Keratinocyte (primary cell): ENCODE measurements around the gene HCFC1. TPM values are rescaled to one million over a fixed set of nuclear protein-coding genes. Genes with fewer than 3 reads are reported as not detected.

Experiments
- DNase-seq: peaks from one replicate; pipeline ENCODE4 v3.0.0-alpha.2; 2011; ENCODE audit warnings: low read depth, missing footprints, low spot score
- FAIRE-seq: peaks from 2 replicates; lab custom pipeline; 2011; peaks lifted over from hg19 to GRCh38; lab: Jason Lieb, UNC
- H2AFZ ChIP-seq: 2 replicates; pipeline ENCODE4 v1.6.0; 2012; ENCODE audit warnings: low read length, control low read depth, inconsistent platforms; ENCODE audit not compliant: control insufficient read depth
- H3K27ac ChIP-seq: 2 replicates; pipeline ENCODE4 v1.5.1; 2011; ENCODE audit warnings: low read length; ENCODE audit not compliant: control insufficient read depth, insufficient read depth
- H3K27me3 ChIP-seq: 3 replicates; pipeline ENCODE4 v1.6.0; 2011; ENCODE audit warnings: low read length; ENCODE audit not compliant: control insufficient read depth, insufficient read depth; ENCODE audit errors: extremely low read depth
- H3K36me3 ChIP-seq, 2 experiments: 2 replicates in 1 of 2; 3 replicates in 1 of 2; pipeline ENCODE4 v1.5.1; 2011; ENCODE audit warnings: low read length in 2 of 2, mild to moderate bottlenecking in 1 of 2; ENCODE audit not compliant: control insufficient read depth in 2 of 2, insufficient read depth in 2 of 2; ENCODE audit errors: extremely low read depth in 1 of 2
- H3K4me1 ChIP-seq: 3 replicates; pipeline ENCODE4 v1.5.1; 2011; ENCODE audit warnings: low read length; ENCODE audit not compliant: control insufficient read depth, insufficient read depth; ENCODE audit errors: extremely low read depth
- H3K4me2 ChIP-seq: 3 replicates; pipeline ENCODE4 v1.6.0; 2011; ENCODE audit warnings: low read depth, low read length; ENCODE audit not compliant: control insufficient read depth, insufficient read depth; ENCODE audit errors: extremely low read depth
- H3K4me3 ChIP-seq, 3 experiments: fragments of 200-600 bp in 1 of 3; sonication (generic) in 1 of 3; 2 replicates in 2 of 3; 3 replicates in 1 of 3; pipeline ENCODE4 v1.5.1; 2011 to 2016; ENCODE audit warnings: low read length in 3 of 3, mild to moderate bottlenecking in 3 of 3, control low read depth in 2 of 3, inconsistent platforms in 1 of 3, low read depth in 1 of 3, mixed read lengths in 1 of 3, mixed run types in 1 of 3, moderate library complexity in 1 of 3; ENCODE audit not compliant: control insufficient read depth in 2 of 3, insufficient read depth in 2 of 3; ENCODE audit errors: extremely low read depth in 1 of 3
- H3K79me2 ChIP-seq: 2 replicates; pipeline ENCODE4 v1.6.0; 2012; ENCODE audit warnings: low read length; ENCODE audit not compliant: control insufficient read depth, insufficient read depth
- H3K9ac ChIP-seq: 3 replicates; pipeline ENCODE4 v1.6.0; 2011; ENCODE audit warnings: low read length; ENCODE audit not compliant: control insufficient read depth, insufficient read depth; ENCODE audit errors: extremely low read depth
- H3K9me1 ChIP-seq: 3 replicates; pipeline ENCODE4 v1.6.0; 2011; ENCODE audit warnings: low read length; ENCODE audit not compliant: control insufficient read depth, insufficient read depth; ENCODE audit errors: extremely low read depth
- H3K9me3 ChIP-seq: 2 replicates; pipeline ENCODE4 v1.5.1; 2012; ENCODE audit warnings: low read depth, low read length; ENCODE audit not compliant: control insufficient read depth
- H4K20me1 ChIP-seq: 3 replicates; pipeline ENCODE4 v1.6.0; 2011; ENCODE audit warnings: low read length; ENCODE audit not compliant: control insufficient read depth, insufficient read depth; ENCODE audit errors: extremely low read depth
- CTCF ChIP-seq, 3 experiments: IDR thresholded peaks in 1 of 3; conservative IDR thresholded peaks in 1 of 3; optimal IDR thresholded peaks in 1 of 3; 2 replicates in 2 of 3; 3 replicates in 1 of 3; pipeline versions ENCODE3 to v1.5.1; 2011; ENCODE audit warnings: low read length in 3 of 3, mild to moderate bottlenecking in 3 of 3, moderate library complexity in 2 of 3, control low read depth in 1 of 3, inconsistent platforms in 1 of 3; ENCODE audit not compliant: insufficient read depth in 2 of 3; ENCODE audit errors: extremely low read depth in 1 of 3
- EZH2 ChIP-seq: IDR thresholded peaks from one replicate; pipeline ENCODE4 v1.6.1; 2012; ENCODE audit warnings: inconsistent platforms, mild to moderate bottlenecking, low read length, moderate library complexity
- dilution Hi-C: fragments of 300-500 bp; cut with MboI; formaldehyde crosslinking; loops from one replicate; pipeline ENCODE4 v1.7.0; 2020; ENCODE audit warnings: low sequenced_read_pairs; ENCODE audit not compliant: extremely low pct_ligation_motif_present
- polyA plus RNA-seq, 5 experiments: library from polyadenylated mRNA; depleted of rRNA in 3 of 5; stranded (reverse) in 3 of 5; stranded (forward) in 1 of 5; unstranded in 1 of 5; fragments of >200 nt; gene quantifications; 1 replicate in 1 of 5; 2 replicates in 3 of 5; 3 replicates in 1 of 5; pipeline versions ENCODE4 v1.2.1 to v1.2.3, GENCODE V29; 2011 to 2012; ENCODE audit warnings: missing spikeins in 2 of 5, low read depth in 1 of 5, low replicate concordance in 1 of 5

HCFC1 gene
- polyA plus RNA-seq, 1 donor (not counting 4 experiments of a cell fraction or from before 2014, with no cell fraction given): 2.7 TPM

DNA sequence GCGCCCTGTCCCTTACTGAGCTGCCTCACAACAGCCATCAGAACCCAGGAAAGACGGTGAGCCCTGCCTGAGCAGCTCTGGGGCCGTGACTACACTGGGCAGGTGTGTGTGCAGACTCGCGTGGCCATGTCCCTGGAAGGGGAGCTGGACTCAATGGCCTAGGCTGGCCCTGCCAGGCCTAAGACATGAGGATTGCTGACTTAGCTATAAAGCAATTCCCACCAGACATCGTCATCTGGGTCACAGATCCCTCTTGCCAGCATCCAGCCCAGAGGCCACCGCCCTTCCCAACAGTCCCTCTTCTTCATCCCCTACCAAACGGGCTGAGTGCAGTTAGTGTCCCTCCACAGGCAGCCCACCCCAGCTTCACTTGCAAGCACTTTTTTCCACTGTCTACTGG, 40.5 kb downstream of the HCFC1 start:
- no peak overlapping the region for H3K9ac ChIP-seq
- DNase-seq (no peak), FAIRE-seq (no peak)

DNA sequence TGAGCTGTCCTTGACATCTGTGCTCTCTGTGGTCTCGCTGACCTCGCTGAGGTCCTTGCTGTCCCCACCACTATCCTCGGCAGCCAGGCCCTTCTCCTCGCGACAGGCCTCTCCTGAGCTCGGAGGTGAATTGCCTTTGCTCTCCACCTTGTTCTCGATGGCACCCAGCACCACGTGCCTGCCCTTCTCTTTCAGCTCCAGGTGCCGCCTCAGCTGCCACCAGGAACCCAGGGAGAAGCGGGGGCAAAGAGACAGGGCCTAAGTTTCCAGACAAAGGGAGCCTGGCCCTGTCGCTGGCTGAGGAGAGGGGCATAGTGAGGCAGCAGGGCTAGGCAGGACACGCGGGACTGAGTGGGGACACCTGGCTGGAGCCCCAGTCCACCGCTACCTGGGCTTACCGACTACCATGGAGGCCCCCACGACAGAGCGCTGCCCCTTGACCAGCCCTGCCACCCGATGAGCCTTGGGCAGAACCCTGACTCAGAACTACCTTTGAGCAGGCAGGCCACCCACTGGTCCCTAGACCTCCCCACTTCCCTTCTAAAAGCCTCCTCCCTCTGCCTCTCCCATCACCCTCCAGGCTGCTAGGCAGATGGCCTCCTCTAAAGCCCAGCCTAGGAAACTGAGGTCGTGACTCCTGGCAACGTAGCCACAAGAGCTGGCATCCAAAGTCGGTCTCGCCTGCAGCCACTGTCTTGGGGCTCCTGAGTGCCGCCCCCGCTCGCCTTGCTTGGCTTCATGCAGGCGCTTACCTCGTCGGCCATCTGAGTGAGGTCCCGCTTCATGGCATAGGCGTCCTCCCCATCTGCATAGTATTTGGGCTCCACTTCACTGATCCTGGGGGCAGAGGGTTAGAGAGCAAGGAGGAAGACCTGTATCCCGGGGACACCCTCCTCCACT, 41.4 kb downstream of the HCFC1 start:
- Histone ChIP-seq H3K4me2 (no peak overlapping the region), H3K36me3 (peaks cover 6 to 9% of the 10 kb centered on the region in 2 experiments), H4K20me1 (no peaks in the 10 kb centered on the region), H3K4me1 (peaks cover 14% of the 10 kb centered on the region), H3K79me2 (peaks cover 28% of the 10 kb centered on the region), H3K9ac (no peak overlapping the region), H3K9me1 (no peaks in the 10 kb centered on the region), H3K27me3 (no peaks in the 10 kb centered on the region), H2AFZ (no peak overlapping the region), H3K9me3 (no peaks in the 10 kb centered on the region), H3K27ac (no peak overlapping the region), H3K4me3 (no peak overlapping the region)
- no peak for FAIRE-seq
- TF ChIP-seq CTCF (optimal IDR thresholded peaks at IDR 0.05 in 1 of 3, IDR thresholded peaks at IDR 0.05 in 1 of 3, conservative IDR thresholded peaks at IDR 0.05 in 1 of 3; ENCODE audit: extremely low read depth in 1 of 3, insufficient read depth in 2 of 3, low read length in 3 of 3) (no peak), EZH2 (no peak)
- dilution Hi-C loops: no loop called here
- no peak for DNase-seq

More for the DNA sequence above, 40.5 kb downstream of the HCFC1 start:
- no peak overlapping the region for H3K4me3 ChIP-seq
- TF ChIP-seq CTCF (optimal IDR thresholded peaks at IDR 0.05 in 1 of 3, IDR thresholded peaks at IDR 0.05 in 1 of 3, conservative IDR thresholded peaks at IDR 0.05 in 1 of 3; ENCODE audit: extremely low read depth in 1 of 3, insufficient read depth in 2 of 3, low read length in 3 of 3): no peak
- no peak for TF ChIP-seq EZH2
- no peaks in the 10 kb centered on the region for H3K27me3 ChIP-seq
- H2AFZ ChIP-seq: no peak overlapping the region
- H3K9me3 ChIP-seq: no peaks in the 10 kb centered on the region
- H3K4me1 ChIP-seq: peaks cover 14% of the 10 kb centered on the region
- H3K4me2 ChIP-seq: no peak overlapping the region
- peaks cover 28% of the 10 kb centered on the region for H3K79me2 ChIP-seq
- H3K9me1 ChIP-seq: no peaks in the 10 kb centered on the region
- no peak overlapping the region for H3K27ac ChIP-seq
- H4K20me1 ChIP-seq: no peaks in the 10 kb centered on the region
- dilution Hi-C loops: no loop called here
- H3K36me3 ChIP-seq: peaks cover 6 to 9% of the 10 kb centered on the region in 2 experiments
